NCI-H774 (cell line): ENCODE data around the gene TTC8.
A peak's percentile ranks its signal among the peaks of the same experiment; 100 is the strongest.

Experiments
- DNase-seq: peaks from one replicate; lab custom pipeline; 2025; lab: John Stamatoyannopoulos, UW

TTC8 gene

GRCh38 chr14:88868558-88869159, 44.2 kb downstream of the TTC8 start:
- peak; percentile 36 for DNase-seq

DNA sequence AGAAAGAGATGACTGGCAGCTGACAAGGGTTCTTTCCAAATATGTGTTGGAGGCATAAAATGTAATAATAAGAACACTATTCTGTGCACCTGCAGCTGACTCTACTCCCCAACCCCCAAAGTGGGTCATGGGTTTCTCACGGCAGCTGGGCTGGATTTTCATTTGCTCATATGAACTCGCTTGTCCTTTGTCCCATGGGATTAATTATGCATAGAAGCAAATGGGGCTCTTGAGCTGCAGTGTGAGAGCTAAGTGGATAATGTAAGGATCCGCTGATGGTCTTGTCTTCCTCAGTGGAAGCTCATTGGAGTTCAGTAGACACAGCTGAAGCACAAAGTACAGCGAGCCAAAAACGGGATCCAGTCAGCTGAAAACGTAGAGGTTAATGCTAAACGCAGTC, 46.3 kb downstream of the TTC8 start:
- no peak for DNase-seq

- DNase-seq: no peak
Observed at GRCh38 chr14:88871429-88871828, 47.0 kb downstream of the TTC8 start.

GRCh38 chr14:88872976-88873375, 48.5 kb downstream of the TTC8 start:
- no peak for DNase-seq

GRCh38 chr14:88877192-88877591, 52.7 kb downstream of the TTC8 start:
- no peak for DNase-seq

DNA sequence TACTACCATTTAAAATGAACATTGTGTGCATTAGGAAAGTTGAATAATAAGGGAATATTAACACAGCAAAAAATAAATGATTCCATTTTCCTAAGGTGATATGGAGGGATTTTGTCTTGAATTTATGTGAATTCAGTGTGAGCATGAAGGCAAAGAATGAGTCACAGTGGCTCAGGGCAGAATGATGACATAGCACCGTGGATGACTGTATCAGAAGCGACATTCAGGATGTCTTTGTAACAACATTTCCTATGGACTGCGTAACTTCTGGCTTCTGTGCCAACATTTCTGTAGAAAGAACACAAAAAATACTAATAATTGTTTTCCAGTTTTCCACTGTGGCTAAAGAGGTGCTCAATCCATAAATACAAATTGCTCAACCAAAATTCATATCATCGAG, 54.6 kb downstream of the TTC8 start:
- DNase-seq: no peak

DNA sequence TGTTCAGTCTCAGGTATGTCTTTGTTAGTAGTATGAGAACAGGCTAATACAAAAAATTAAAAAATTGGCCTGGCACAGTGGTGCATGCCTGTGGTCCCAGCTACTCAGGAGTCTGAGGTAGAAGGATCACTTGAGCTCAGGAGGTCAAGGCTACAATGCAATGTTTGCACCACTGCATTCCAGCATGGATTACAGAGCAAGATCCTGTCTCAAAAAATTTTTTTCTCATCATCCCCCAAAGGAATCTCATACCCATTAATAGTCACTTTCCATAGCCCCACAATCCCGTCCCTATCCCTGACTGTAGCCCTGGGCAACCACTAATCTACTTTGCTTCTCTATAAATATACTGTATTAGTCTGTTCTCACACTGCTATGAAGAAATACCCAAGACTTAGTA, 57.8 kb downstream of the TTC8 start:
- DNase-seq: no peak

DNA sequence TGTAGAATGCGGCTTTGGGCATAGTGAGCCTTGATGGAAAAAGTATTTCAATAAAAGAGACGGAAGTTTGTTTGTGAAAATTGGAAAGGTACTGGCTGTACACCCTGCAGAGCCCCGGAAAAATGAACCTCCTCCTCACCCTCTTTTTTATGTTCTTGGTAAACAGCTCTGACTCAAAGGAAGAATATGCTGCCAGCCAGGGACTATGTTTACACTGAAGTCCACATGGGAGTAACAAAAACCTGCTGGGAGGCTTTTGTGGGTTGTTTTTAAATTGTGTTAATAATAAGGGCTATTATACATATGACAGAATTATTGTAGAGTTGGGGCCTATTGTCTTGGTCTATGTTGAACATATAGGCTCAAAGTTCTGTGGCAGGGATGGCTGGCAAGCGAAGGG, 70.7 kb downstream of the TTC8 start:
- DNase-seq: no peak

GRCh38 chr14:88901189-88901588, 76.7 kb downstream of the TTC8 start:
- DNase-seq: no peak

DNA sequence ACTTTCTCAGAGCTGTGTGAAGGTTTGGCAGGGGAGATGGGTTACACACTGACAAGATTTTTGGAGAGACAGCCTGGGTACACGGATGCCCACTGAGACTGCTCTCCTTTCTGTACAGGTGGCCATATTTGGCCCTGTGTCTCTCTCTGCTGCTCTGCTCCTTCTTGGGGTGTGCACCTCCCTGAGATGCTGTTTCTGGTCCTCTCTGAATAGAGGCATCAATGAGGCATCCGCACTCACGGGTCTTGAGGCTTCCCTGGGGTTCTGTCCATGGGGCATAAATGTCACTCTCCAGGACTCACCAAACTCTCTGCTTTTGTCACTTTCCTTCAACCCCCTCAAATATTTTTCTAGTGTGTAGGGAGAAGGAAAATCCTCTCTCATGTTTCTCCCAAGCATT, 77.5 kb downstream of the TTC8 start:
- DNase-seq: no peak

DNA sequence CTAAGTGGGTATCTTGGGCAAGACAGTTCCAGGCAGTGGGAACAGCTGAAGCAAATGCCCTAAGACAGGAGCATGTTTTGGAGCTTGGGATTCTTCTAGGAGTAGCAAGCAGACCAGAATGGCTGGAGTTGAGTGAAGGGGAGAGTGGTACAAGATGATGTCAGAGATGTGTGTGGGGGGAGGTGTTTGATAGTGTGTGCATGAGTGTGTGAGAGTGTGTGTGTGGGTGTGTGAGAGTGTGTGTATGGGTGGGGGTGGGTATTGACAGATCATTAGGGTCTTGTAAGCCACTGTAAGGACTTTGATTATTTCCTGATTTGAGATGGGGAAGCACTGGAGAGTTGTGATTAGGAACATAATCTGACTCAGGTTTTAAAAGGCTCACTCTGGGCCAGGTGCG, 78.4 kb downstream of the TTC8 start:
- no peak for DNase-seq

DNA sequence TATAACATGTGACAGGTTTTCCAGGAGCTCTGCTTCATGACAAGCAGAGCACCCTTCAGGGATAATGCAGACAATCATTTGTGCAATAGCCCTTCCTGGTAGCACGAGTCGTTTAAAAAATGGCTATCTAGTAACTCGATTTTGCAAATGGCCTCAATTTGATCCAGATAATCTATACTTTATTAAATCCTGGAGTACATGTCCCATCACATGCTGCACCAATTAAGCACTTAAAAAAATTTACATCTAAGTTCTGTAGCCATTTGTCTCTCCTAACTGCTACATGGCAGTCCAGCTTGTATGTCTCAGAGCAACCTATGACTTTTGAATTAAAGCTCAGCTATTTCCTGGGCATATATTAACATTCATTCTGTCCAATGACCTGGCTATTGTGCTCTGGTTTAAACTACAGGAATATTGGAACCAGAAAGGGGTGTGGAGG, 79.8 kb downstream of the TTC8 start:
- no peak for DNase-seq

DNA sequence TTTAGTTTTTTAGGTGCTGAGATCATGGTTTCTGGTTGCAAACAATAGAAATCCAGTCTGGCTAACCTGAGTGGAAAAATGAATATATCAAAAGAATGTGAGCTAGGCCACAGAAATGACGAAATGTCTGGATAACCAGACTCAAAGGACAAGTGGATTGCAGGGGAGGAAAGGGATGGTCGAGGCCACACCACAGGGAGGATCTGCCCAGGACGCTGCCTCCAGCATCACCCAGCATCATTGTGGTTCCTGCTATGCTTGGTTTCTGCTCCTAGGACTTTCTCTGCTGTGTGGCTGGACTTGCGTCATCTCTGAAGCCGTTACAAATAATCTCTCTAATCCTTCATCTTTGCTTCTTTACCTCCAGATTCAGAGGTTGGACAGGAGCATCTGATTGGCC, 80.4 kb downstream of the TTC8 start:
- DNase-seq: no peak

- DNase-seq: no peak
Observed at GRCh38 chr14:88908216-88908615, 83.8 kb downstream of the TTC8 start.

- DNase-seq: no peak
Observed at GRCh38 chr14:88910386-88910785, 85.9 kb downstream of the TTC8 start.

DNA sequence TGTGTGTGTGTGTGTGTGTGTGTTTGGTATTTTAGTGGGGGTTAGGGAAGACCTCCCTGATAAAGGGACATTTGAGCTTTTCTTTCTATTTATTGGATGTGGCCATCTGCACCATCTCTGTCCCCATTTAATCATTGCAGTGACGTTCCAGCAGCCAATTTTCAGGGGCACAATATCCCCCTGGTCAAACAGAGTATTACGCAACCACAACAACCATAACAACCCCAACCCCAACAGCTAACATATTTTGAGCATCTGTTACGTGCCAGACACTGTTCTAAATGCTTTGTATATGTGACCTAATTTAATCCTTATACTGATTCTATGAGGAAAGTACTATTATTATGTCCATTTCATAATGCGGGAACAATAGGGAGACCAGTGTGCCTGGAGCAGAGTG, 87.4 kb downstream of the TTC8 start:
- DNase-seq: no peak

- no peak for DNase-seq
Observed at GRCh38 chr14:88914956-88915355, 90.5 kb downstream of the TTC8 start.

- DNase-seq: no peak
Observed at GRCh38 chr14:88919502-88919901, 95.1 kb downstream of the TTC8 start.
